GM15510 (cell line): ENCODE results near the gene ETFA.

Experiments
- POLR2A ChIP-seq: IDR thresholded peaks from 3 replicates; pipeline ENCODE4 v1.6.1; 2011; ENCODE audit warnings: borderline replicate concordance; ENCODE audit not compliant: insufficient read length; ENCODE audit errors: extremely low read depth

Gene ETFA

DNA sequence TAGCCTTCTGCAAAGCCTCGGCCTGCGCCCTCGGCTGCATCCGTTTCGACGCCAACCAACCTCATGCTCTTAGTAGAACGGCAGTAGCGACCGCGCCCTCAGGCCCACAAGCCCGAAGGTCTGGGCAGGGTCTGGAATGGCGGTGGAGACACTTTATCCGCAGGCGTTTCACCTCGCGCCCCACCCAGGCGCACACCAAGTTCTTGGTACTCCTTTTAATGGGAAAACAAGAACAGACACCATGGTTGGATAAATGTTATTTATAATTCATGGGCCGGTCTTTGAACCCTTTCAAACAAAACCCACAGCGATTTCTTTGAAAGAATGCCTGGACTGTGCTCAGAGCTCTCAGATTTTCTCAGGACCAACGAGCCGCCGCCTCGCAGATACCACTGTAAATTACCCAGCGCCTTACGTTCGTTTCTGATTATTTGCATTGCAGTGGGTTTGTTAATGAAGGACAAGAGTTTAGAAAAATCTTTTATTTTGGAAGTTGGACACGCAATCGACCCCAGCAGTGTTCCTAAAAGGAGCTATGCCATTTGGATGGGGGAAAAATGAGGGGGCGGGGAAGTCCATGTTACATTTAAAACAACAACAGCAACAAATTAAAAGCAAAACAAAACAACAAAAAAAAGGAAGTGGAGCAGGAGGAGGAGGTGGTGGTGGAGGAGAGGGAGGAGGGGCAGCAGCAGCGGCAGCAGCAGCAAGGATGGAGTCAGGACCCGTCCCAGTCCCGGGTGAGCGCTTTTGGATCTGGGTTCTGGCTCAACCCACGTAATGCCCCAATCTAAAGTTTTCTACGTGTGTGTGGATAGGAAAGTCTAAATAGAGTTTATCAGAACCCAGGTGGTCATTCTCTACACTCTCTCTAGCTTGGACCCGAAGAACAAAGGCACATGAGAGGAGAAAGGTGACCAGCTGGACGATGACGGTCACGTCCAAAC is 24.3 kb upstream of the ETFA start:
- no peak for TF ChIP-seq POLR2A

DNA sequence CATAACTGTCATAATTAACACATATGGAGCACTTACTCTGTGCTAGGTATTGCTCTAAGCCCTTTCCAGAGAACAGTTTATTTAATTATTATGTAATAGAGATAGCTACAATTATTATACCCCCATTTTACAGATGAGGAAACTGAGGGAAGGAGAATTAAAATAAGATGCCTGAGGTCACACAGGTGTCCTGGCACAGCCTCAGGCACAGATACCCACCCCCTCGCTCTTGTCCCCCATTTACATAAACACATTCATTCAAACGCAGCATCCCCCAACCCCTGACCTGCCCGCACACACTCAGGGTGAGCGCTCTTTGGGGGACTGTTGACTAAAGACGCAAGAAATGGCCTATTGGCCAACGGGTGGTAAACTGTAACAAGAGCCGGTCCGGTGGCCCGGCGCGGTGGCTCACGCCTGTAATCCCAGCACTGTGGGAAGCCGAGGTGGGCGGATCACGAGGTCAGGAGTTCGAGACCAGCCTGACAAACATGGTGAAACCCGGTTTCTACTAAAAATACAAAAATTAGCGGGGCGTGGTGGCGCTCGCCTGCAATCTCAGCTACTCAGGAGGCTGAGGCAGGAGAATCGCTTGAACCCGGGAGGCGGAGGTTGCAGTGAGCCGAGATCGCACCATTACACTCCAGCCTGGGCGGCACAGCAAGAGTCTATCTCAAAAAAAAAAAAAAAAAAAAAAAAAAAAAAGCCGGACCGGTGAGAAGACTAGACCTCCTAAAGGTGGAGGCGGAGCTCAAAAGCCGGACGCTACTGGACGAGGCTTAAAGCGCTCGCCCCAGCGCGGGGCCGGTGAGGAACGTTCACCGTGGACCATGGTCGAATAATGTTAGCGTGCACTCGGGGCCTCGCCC is 23.4 kb upstream of the ETFA start:
- no peak for TF ChIP-seq POLR2A

DNA sequence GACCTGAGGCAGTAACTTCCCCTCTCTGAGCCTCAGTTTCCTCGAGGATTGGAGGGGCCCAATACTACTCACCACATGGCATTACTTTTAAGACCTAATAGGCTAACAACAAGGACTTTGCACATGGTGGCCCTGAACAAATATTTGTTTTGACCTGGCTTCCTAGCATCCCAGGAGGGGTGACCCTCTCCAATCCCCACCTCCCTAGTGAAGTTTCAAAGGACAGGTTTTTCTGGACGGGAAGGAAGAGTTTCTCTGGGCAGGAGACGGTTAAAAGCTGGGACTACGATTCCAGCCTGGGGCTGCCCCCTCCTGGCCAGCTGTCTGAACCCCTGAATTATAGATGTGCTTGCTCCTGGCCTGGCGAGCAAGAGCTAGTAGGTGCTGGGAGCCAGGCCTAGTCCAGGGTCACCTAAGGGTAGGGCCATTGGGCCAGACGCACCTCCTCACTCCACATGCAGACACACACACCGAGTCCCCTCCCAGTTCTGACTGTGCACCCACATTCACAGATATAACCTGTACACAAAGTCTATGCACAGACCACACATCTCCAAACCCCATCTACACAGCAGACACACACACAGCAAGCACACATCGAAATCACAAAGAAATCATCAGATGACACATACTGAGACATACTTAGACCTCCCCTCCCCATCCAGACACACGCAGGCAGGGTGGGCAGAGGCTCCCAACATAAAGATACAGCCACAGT is 22.6 kb upstream of the ETFA start:
- no peak for TF ChIP-seq POLR2A

DNA sequence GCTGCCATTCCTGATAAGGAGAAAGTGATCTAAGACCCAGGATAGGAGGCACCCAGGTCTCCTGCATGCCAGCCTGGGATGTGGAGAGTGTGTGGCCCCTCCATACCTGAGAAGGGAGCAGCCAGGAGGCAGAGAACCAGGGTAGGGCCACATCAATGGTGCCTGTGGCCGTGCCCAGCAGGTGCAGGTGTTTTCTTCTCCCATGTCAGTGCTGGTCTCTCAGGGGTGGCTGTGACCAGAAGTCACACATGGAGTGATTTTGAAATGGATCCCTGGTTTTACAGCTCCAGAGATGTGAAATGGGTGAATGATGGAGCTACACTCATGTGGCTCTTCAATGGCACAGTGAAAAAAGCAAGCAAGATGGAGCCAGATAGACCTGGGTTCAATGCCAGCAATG is 22.0 kb upstream of the ETFA start:
- TF ChIP-seq POLR2A = no peak

DNA sequence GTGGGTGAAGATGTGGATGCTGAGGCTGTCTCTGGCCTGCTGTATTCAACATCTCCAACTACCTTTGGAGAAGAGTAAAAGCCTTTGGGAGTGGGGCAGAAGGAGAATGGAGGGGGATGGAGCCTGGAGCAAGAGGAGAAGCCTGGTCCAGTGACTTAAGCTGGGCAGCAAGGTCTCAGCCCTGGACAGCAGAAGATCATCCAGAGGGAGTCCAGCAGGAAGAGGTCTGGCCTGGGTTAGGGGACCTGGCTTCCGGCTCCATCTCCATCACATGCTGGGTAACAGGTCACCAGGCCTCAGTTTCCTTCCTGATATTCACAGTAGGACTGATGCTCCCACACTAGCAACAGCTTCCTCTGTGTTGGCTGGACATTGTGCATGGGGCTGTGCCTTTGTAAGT is 21.5 kb upstream of the ETFA start:
- no peak for TF ChIP-seq POLR2A

DNA sequence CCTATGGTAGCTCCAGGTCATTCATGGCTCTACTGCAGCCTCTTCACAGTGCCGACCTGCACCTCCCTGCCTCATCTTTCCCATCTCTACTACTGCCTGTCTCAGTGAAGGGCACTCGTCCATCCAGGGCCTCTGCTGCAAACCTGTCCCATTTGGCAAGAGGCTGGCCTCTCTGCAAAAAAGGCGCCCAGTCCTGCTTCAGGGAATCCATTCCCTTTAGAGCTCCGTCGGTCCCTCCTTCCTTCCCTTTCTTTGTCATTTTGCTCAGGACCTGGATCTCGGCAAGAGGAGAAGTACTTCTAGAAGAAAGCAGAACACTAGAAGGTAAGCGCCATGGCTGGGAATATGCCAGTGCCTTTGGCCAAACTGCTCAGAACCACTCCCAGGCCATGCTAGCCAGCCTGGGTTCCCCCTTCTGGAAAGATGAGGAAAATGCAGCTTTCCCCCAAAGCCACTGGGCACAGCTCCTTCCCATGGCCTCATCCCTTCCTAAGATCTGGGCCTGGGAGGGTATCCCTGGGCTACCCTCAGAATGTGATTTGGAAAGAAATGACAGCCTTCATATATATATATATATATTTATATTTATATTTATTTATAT is 18.9 kb upstream of the ETFA start:
- no peak for TF ChIP-seq POLR2A

DNA sequence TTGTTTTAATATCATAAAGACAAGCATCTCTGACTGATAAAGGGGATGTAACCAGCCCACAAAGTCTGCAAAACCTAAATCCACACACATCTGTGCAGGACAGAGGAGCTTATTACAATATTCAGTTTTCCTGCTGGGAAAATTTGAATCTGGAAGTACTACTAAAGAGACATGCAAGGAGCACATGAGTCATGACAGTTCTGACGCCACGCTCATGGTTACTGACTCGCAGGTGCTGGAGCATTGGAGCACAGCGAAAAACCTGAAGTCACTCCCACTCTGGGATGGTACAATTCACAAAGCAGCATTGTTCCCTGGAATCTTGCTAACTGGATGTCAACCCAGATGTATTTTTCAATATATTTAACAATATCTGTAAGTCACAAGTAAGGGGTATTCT is 17.7 kb upstream of the ETFA start:
- TF ChIP-seq POLR2A = no peak

DNA sequence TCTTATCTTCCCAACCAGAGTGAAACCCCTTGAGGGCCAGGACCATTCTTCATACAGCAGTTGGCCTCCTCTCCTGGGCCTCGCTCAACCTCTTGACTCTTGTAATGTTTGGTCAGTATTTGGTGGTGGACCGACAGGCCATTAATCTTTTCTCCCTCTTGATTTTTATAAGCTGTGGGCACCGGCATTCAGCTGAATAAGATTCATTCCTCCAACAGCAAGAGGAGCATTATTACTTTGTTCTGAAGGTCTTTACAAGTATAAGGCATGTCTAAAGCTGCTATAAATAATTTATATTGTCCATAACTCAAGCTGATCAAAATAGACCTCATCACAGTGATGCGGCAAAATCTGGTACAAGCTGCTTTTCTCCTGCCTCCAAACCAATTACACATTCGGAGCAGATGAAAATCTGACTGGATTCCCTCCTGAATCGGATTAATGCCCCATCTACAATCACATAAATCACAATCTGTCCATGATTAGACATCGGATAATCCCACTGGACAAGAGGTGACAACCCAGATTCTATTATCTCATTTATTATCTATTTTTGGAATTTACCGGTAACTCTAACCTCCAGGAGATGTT is 16.9 kb upstream of the ETFA start:
- TF ChIP-seq POLR2A = no peak

DNA sequence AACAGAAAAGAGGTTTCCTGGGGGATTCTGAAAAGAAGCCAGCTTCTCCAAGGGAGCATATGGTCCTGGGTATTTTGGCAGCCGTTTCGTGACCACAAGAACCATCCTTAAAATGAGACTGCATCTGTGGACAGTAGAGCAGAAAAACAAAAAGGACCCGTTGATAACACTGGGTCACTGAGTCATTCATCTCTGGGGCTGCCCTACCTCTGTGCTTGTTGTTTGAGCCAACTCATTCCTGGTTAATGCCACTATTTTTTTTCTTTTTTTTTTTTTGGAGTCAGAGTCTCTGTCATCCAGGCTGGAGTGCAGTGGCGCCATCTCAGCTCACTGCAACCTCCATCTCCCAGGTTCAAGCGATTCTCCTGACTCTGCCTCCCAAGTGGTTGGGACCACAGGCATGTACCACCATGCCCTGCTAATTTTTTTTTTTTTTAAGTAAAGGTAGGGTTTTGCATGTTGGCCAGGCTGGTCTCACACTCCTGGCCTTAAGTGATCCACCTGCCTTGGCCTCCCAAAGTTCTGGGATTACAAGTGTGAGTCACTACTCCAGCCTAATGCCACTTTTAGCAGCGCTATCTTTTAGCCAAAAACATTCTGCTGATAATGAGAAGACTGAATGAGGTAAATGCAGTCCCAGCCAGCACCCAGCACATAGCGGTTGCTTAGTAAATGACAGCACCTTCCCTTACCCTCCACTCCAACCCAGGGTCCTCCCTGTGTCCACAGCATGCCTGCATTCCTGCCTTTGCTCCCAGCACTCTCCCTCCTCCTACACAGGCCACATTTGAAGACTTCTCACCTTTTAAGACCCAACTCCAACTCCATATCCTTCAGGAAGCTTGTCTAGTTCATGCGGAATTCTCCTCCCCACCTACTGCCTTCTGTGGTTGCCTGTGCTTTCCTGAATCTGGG is 16.2 kb upstream of the ETFA start:
- TF ChIP-seq POLR2A = no peak

DNA sequence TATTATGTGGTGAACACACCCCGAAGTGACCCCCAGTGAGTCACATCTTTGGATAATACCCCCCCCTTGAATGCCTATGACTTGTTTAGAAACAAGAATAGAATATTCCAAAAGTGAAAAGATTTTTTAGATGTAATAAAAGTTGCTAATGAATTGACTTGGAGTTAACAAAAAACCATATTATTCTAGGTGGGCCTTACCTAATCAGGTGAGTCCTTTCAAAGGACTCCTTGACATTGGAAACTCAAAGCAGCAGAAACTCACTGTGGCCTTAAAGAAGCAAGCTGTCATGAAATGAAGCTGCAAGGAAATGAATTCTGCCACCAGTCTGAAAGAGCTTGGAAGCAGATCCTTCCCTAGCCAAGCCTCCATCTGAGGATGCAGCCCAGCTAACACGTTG is 14.4 kb upstream of the ETFA start:
- no peak for TF ChIP-seq POLR2A

DNA sequence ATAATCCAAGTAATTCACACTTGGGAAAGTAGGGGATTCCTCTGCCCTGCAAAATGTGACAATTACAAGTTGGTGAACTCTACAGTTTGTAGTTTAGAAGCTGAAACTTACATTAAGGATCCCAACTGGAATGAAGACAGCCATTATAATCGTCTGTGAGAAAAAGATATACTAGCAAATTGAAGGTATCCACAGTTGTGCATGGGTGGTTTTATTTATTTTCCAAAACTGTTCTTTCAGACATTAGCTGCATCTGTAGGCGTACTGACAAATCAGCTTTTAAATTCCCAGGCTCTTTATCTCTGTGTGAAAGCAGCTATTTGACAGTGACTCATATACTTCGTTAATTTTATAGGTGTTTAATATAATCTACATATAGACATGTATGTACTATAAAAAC is 12.8 kb upstream of the ETFA start:
- no peak for TF ChIP-seq POLR2A

DNA sequence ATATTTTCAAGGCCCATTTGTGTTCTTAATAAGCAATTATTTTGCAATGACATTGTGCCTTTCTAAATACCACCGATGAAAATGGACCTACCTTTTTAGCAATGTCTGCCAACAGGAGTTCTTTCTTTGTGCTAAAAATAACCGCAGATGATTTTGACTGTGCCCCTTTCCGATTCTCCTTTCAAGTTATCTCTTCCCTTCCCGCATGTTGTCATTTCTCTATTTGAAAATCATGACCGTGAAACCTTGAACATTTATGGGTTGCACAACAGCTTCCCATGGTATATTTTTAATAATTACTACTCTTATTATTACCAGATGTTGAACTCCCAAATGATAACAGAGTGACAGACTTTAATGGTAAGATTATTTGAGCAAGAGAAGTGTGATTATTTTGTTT is 10.3 kb upstream of the ETFA start:
- no peak for TF ChIP-seq POLR2A

DNA sequence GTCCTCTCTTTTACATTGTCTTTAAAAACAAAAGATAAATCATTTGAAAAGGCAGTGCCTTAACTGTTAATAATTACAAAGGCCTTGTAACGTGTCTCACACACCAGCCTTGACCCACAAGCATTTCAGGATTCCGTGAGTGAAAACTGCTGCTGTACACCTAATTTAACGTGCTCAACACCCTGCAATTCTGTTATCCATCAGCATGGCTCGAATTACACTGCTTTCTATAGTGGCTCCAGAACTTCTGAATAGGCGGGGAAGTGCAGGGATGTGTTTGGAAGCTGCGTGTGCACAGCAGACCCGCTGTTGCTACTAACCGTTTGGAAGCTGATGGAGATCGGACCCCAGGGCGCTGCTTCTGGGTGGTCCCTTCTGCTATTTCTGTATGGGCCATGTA is 9.9 kb upstream of the ETFA start:
- TF ChIP-seq POLR2A = no peak
